Liver (tissue), 3 donors: Measurements from ENCODE around the gene WDR90.

Experiments
- EGR1 ChIP-seq, 2 donors: IDR thresholded peaks; 2 replicates each; pipeline ENCODE4 v1.6.1; 2016 to 2018; ENCODE audit warnings: antibody characterized with exemption in 2 of 2, low read depth in 2 of 2
- JUND ChIP-seq, 2 donors: IDR thresholded peaks; 2 replicates each; pipeline ENCODE4 v1.6.1; 2016; ENCODE audit warnings: antibody characterized with exemption in 2 of 2
- RXRA ChIP-seq, 2 donors: IDR thresholded peaks; 2 replicates each; pipeline ENCODE4 v1.6.1; 2017 to 2018; ENCODE audit warnings: antibody characterized with exemption in 2 of 2, mild to moderate bottlenecking in 1 of 2
- TAF1 ChIP-seq: conservative IDR thresholded peaks from 2 replicates; pipeline ENCODE4 v1.6.1; 2016; ENCODE audit warnings: antibody characterized with exemption, mild to moderate bottlenecking
- YY1 ChIP-seq: IDR thresholded peaks from 2 replicates; pipeline ENCODE4 v1.6.1; 2016; ENCODE audit warnings: antibody characterized with exemption, mild to moderate bottlenecking
- TF ChIP-seq, protein P1 (sequence below): fragments of 150-350 bp; IDR thresholded peaks from 2 replicates; pipeline ENCODE4 v1.5.1; 2017; ENCODE audit warnings: improper control_type of control experiment, low read depth, low read length; ENCODE audit not compliant: missing input control
- TF ChIP-seq, protein P2 (sequence below): IDR thresholded peaks from 2 replicates; pipeline ENCODE4 v1.6.1; 2016; ENCODE audit warnings: antibody characterized with exemption
- TF ChIP-seq, protein P3 (sequence below): IDR thresholded peaks from 2 replicates; pipeline ENCODE4 v1.6.1; 2016; ENCODE audit warnings: antibody characterized with exemption
- TF ChIP-seq, protein P4 (sequence below): IDR thresholded peaks from 2 replicates; pipeline ENCODE4 v1.6.1; 2016; ENCODE audit warnings: antibody characterized with exemption
- TF ChIP-seq, protein P5 (sequence below): IDR thresholded peaks from 2 replicates; pipeline ENCODE4 v1.6.1; 2016; ENCODE audit warnings: antibody characterized with exemption, mild to moderate bottlenecking
- donor health status: healthy.
- donor health status: healthy.

DNA sequence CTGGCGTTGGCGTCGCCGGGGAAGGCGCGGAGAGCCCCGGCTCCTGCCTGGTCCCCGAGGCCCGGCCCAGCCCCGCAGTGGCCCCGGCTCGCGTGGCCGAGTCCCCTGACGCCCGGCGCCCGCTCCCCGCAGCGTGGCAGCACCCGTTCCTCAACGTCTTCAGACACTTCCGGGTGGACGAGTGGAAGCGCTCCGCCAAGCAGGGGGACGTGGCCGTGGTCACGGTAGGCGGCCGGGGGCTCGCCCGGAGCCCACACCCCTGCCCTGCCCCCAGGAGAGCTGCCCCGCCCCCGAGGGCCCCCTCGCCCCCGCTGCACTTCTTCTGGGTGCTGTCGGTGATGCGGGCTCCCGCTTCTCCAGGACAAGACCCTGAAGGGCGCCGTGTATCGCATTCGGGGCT is 466 bp downstream of the WDR90 start:
- TF ChIP-seq, protein P1, sequence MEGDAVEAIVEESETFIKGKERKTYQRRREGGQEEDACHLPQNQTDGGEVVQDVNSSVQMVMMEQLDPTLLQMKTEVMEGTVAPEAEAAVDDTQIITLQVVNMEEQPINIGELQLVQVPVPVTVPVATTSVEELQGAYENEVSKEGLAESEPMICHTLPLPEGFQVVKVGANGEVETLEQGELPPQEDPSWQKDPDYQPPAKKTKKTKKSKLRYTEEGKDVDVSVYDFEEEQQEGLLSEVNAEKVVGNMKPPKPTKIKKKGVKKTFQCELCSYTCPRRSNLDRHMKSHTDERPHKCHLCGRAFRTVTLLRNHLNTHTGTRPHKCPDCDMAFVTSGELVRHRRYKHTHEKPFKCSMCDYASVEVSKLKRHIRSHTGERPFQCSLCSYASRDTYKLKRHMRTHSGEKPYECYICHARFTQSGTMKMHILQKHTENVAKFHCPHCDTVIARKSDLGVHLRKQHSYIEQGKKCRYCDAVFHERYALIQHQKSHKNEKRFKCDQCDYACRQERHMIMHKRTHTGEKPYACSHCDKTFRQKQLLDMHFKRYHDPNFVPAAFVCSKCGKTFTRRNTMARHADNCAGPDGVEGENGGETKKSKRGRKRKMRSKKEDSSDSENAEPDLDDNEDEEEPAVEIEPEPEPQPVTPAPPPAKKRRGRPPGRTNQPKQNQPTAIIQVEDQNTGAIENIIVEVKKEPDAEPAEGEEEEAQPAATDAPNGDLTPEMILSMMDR: no peak
- TF ChIP-seq JUND (IDR thresholded peaks at IDR 0.05) (no peak), TAF1 (no peak), YY1 (no peak), RXRA (IDR thresholded peaks at IDR 0.05) (no peak), EGR1 (IDR thresholded peaks at IDR 0.05; ENCODE audit: low read depth in 2 of 2) (no peak)
- TF ChIP-seq, protein P2, sequence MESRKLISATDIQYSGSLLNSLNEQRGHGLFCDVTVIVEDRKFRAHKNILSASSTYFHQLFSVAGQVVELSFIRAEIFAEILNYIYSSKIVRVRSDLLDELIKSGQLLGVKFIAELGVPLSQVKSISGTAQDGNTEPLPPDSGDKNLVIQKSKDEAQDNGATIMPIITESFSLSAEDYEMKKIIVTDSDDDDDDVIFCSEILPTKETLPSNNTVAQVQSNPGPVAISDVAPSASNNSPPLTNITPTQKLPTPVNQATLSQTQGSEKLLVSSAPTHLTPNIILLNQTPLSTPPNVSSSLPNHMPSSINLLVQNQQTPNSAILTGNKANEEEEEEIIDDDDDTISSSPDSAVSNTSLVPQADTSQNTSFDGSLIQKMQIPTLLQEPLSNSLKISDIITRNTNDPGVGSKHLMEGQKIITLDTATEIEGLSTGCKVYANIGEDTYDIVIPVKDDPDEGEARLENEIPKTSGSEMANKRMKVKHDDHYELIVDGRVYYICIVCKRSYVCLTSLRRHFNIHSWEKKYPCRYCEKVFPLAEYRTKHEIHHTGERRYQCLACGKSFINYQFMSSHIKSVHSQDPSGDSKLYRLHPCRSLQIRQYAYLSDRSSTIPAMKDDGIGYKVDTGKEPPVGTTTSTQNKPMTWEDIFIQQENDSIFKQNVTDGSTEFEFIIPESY: no peak
- TF ChIP-seq, protein P3, sequence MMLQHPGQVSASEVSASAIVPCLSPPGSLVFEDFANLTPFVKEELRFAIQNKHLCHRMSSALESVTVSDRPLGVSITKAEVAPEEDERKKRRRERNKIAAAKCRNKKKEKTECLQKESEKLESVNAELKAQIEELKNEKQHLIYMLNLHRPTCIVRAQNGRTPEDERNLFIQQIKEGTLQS: no peak
- TF ChIP-seq, protein P4, sequence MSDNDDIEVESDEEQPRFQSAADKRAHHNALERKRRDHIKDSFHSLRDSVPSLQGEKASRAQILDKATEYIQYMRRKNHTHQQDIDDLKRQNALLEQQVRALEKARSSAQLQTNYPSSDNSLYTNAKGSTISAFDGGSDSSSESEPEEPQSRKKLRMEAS: no peak
- TF ChIP-seq, protein P5, sequence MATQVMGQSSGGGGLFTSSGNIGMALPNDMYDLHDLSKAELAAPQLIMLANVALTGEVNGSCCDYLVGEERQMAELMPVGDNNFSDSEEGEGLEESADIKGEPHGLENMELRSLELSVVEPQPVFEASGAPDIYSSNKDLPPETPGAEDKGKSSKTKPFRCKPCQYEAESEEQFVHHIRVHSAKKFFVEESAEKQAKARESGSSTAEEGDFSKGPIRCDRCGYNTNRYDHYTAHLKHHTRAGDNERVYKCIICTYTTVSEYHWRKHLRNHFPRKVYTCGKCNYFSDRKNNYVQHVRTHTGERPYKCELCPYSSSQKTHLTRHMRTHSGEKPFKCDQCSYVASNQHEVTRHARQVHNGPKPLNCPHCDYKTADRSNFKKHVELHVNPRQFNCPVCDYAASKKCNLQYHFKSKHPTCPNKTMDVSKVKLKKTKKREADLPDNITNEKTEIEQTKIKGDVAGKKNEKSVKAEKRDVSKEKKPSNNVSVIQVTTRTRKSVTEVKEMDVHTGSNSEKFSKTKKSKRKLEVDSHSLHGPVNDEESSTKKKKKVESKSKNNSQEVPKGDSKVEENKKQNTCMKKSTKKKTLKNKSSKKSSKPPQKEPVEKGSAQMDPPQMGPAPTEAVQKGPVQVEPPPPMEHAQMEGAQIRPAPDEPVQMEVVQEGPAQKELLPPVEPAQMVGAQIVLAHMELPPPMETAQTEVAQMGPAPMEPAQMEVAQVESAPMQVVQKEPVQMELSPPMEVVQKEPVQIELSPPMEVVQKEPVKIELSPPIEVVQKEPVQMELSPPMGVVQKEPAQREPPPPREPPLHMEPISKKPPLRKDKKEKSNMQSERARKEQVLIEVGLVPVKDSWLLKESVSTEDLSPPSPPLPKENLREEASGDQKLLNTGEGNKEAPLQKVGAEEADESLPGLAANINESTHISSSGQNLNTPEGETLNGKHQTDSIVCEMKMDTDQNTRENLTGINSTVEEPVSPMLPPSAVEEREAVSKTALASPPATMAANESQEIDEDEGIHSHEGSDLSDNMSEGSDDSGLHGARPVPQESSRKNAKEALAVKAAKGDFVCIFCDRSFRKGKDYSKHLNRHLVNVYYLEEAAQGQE: no peak
